Mononuclear cell (primary cell): ENCODE measurements around the gene ZNF385B. TPM values are rescaled to one million over a fixed set of nuclear protein-coding genes. Genes with fewer than 3 reads are reported as not detected.

Experiments
- H3K27me3 ChIP-seq: 2 replicates; pipeline ENCODE4 v1.6.0; 2011; ENCODE audit warnings: low read length, control low read depth; ENCODE audit not compliant: insufficient read depth
- H3K4me1 ChIP-seq: 2 replicates; pipeline ENCODE4 v1.5.1; 2011; ENCODE audit warnings: mild to moderate bottlenecking, low read length, control low read depth; ENCODE audit not compliant: insufficient read depth
- H3K4me3 ChIP-seq: 2 replicates; pipeline ENCODE4 v1.5.1; 2011; ENCODE audit warnings: mild to moderate bottlenecking, low read length, moderate library complexity
- H3K9me3 ChIP-seq: 2 replicates; pipeline ENCODE4 v1.5.1; 2011; ENCODE audit warnings: low read depth, mild to moderate bottlenecking, control low read depth, low read length
- total RNA-seq: library from RNA; depleted of rRNA; stranded (reverse); fragments of >200 nt; gene quantifications from one replicate; pipeline ENCODE4 v1.2.3, GENCODE V29; 2012

ZNF385B gene
- total RNA-seq, 1 donor, result not detected

- Histone ChIP-seq H3K4me1 (no peaks in the 10 kb centered on the region), H3K9me3 (no peaks in the 10 kb centered on the region), H3K27me3 (peaks cover 7% of the 10 kb centered on the region), H3K4me3 (no peak overlapping the region)
Observed at GRCh38 chr2:179412112-179412511, 449.3 kb downstream of the ZNF385B start.

- Histone ChIP-seq H3K9me3 (no peaks in the 10 kb centered on the region), H3K27me3 (peaks cover 7% of the 10 kb centered on the region), H3K4me3 (no peak overlapping the region), H3K4me1 (no peaks in the 10 kb centered on the region)
Observed at GRCh38 chr2:179410552-179411356, 450.7 kb downstream of the ZNF385B start.

GRCh38 chr2:179403624-179404023 lies 457.8 kb downstream of the ZNF385B start:
- Histone ChIP-seq H3K4me3 (no peak overlapping the region), H3K27me3 (peaks cover 10% of the 10 kb centered on the region), H3K4me1 (no peaks in the 10 kb centered on the region)

GRCh38 chr2:179393481-179393880 lies 467.9 kb downstream of the ZNF385B start:
- Histone ChIP-seq H3K9me3 (no peaks in the 10 kb centered on the region), H3K4me1 (no peaks in the 10 kb centered on the region), H3K4me3 (no peak overlapping the region), H3K27me3 (no peaks in the 10 kb centered on the region)

More at GRCh38 chr2:179403624-179404023, 457.8 kb downstream of the ZNF385B start:
- H3K9me3 ChIP-seq, result no peaks in the 10 kb centered on the region

Other genes starting within 250 kb of the ZNF385B start
- gene CWC22, start 145.7 kb upstream of the ZNF385B start, total RNA-seq, result 12.7 TPM